Omental fat pad (tissue), 4 donors: ENCODE data around the gene DRD2. TPM values are rescaled to one million over a fixed set of nuclear protein-coding genes. Genes with fewer than 3 reads are reported as not detected.

Experiments
- ATAC-seq: fragments of 150-250 bp; one replicate; pipeline ENCODE4 v1.9.1; 2016; ENCODE audit warnings: mild to moderate bottlenecking, moderate library complexity; ENCODE audit not compliant: low FRiP score
- DNase-seq: peaks from one replicate; pipeline ENCODE4 v3.0.0-alpha.2; 2019; ENCODE audit warnings: low spot score
- CTCF ChIP-seq, 3 donors: fragments of 450-650 bp; IDR thresholded peaks; one replicate each; pipeline ENCODE4 v1.5.1; 2016 to 2017; ENCODE audit warnings: antibody characterized with exemption in 3 of 3, mild to moderate bottlenecking in 3 of 3, moderate library complexity in 2 of 3
- total RNA-seq, 4 donors: library from RNA; depleted of rRNA; stranded (reverse); fragments of >200 nt; gene quantifications; one replicate each; pipeline ENCODE4 v1.1.0, GENCODE V29; 2016

The DRD2 gene
- total RNA-seq, 4 donors from 2014 or later, result 0.28 TPM; not detected in 3

DNA sequence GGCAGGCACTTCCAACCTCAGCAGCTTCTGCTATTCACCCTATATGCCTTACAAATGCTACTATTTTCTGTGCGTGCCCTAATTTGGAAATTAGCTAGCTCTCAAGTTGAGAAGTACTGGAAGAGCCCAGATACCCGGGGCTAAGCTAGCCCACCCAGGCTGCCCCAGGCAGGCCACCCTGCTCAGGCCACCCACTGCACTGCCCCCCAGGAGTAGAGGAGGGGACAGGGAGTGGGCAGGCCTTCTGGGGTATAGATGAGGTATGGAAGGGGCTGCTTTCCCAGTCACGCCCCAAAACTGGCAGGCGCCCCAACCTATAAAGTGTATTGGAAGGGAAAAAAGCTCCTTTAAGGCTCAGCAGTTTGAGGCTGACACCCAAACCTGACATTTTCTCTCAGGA, 43.5 kb downstream of the DRD2 start:
- no peak for TF ChIP-seq CTCF (IDR thresholded peaks at IDR 0.05)
- no peak for ATAC-seq
- DNase-seq, result no peak

- ATAC-seq, result no peak
- no peak for DNase-seq
- no peak for TF ChIP-seq CTCF (IDR thresholded peaks at IDR 0.05)
Observed at GRCh38 chr11:113426686-113427085, 48.5 kb downstream of the DRD2 start.

DNA sequence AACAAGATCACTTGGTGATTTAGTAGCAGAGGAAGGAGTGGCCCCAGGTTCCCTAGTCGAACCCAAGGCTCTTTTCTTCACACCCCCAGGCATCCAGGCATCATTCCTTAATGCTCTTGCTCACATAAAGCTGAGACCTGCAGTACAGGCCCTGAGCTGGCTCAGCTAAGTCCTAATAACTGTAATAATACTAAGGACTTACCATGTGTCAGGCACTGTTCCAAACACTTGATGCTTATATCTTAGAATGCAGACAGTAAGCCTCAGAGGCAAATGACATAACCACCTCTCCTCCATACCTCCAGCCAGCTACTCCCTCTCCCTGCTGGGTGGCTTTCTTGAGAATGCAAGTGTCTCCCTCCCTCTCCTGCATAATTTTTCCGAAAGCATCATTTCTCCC, 54.4 kb downstream of the DRD2 start:
- ATAC-seq (no peak), DNase-seq (no peak)
- TF ChIP-seq CTCF (IDR thresholded peaks at IDR 0.05), result no peak

- no peak for DNase-seq
- no peak for TF ChIP-seq CTCF (IDR thresholded peaks at IDR 0.05)
- ATAC-seq, result no peak
Observed at GRCh38 chr11:113419454-113420003, 55.7 kb downstream of the DRD2 start.

DNA sequence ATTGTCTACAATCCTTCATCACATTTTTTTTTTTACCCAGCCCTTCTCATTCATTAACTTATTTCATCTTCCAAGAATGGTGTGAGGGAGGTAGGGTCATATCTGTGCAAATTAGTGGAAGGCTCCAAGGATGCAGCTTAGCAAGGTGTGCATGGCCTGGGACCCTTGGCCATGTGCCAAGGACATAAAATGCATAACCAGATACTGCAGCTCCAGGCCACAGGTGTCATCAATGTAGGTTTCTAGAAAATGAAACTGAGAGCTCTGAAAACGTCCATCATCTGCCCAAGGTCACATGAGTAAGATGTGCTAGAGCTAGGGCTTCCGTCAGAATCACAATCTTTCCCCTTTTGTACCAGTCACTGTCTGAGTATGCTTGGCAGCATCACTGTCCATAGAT, 57.8 kb downstream of the DRD2 start:
- ATAC-seq (no peak), DNase-seq (no peak)
- TF ChIP-seq CTCF (IDR thresholded peaks at IDR 0.05), result no peak

GRCh38 chr11:113415343-113415742, 59.9 kb downstream of the DRD2 start:
- DNase-seq, result no peak
- ATAC-seq, result no peak
- no peak for TF ChIP-seq CTCF (IDR thresholded peaks at IDR 0.05)

GRCh38 chr11:113412675-113413074, 62.5 kb downstream of the DRD2 start:
- ATAC-seq, result no peak
- no peak for DNase-seq
- no peak for TF ChIP-seq CTCF (IDR thresholded peaks at IDR 0.05)
